Stimulated activated CD8-positive, alpha-beta memory T cell treated with anti-CD3 and anti-CD28 coated beads, Interleukin-12 subunit alpha, Interleukin-12 subunit beta, amount 100 ng/mL, for 4 hours (primary cell): Measurements from ENCODE around the gene ALDH3B1.

Experiments used
- DNase-seq: peaks from one replicate; pipeline ENCODE4 v3.0.0-alpha.2; 2020; ENCODE audit warnings: low read depth

ALDH3B1 gene

DNA sequence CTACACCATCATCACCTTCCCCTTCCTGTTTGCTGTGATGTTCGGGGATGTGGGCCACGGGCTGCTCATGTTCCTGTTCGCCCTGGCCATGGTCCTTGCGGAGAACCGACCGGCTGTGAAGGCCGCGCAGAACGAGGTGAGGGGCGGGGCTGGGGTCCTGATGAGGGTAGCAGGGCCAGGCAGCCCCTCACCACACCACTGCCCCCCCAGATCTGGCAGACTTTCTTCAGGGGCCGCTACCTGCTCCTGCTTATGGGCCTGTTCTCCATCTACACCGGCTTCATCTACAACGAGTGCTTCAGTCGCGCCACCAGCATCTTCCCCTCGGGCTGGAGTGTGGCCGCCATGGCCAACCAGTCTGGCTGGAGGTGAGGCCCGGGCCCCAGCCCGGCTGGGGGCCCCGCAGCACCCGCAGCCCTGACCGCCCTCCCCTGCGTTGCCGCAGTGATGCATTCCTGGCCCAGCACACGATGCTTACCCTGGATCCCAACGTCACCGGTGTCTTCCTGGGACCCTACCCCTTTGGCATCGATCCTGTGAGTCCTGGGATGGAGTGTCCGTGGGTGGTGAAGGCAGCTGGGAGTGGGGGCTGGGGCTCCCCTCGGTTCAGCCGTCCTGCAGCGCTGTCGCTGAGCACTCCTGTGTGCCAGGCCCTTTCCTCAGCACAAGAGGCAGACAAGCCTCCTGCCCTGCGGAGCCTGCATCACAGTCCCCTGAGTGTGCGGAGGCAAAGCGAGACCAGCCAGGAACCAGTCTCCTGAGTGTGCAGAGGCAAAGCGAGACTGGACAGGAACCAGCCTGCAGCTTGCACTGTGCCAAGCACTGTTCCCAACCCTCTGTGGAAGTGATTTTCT is 37.5 kb downstream of the ALDH3B1 start:
- no peak for DNase-seq

DNA sequence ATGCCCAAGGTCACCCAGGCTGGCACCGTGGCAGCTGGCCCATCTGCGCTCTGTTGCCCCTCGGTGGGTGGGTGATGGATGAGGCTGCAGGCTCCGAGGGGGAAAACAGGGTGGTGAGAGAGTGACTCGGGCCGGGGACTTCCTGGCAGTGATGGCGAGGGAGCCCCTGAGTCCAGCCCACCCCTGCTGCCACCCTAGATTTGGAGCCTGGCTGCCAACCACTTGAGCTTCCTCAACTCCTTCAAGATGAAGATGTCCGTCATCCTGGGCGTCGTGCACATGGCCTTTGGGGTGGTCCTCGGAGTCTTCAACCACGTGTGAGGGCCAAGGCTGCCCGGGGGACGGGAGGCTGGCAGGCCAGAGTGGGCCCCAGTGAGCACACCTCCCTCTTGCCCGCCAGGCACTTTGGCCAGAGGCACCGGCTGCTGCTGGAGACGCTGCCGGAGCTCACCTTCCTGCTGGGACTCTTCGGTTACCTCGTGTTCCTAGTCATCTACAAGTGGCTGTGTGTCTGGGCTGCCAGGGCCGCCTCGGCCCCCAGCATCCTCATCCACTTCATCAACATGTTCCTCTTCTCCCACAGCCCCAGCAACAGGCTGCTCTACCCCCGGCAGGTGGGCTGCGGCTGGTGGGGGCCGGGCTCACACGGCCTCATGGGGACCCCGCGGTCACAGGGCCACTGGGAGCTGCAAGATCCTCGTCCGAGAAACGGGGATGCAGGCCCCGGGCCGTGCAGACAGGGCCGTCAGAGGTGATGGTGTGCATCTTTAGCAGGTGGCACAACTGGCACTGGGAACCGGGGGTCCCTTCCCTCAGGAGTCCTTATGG is 38.8 kb downstream of the ALDH3B1 start:
- DNase-seq: no peak

DNA sequence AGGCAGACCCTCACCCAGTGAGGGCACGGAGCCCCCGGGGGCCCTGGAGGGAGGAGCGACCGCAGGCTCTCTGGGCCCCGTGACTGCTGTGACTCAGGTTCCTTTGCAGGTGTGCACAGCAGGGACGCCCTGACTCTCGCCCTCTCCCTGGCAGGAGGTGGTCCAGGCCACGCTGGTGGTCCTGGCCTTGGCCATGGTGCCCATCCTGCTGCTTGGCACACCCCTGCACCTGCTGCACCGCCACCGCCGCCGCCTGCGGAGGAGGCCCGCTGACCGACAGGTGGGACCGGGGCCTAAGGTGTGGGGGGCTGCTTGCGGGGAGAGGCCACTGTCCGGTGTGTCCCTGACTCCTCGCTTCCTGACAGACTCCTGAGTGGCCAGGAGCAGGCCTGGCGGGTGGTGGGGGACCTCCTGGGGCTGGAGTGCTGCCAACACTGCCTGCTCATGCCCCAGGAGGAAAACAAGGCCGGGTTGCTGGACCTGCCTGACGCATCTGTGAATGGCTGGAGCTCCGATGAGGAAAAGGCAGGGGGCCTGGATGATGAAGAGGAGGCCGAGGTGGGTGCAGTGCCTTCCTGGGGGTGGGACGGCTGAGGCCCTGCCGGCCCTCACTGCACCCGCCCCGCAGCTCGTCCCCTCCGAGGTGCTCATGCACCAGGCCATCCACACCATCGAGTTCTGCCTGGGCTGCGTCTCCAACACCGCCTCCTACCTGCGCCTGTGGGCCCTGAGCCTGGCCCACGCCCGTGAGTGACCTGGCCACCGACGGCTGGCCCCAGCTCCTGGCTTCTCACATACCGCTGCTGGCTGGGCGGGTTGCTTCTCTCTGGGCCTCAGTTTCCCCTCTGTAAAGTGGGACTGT is 39.6 kb downstream of the ALDH3B1 start:
- no peak for DNase-seq

DNA sequence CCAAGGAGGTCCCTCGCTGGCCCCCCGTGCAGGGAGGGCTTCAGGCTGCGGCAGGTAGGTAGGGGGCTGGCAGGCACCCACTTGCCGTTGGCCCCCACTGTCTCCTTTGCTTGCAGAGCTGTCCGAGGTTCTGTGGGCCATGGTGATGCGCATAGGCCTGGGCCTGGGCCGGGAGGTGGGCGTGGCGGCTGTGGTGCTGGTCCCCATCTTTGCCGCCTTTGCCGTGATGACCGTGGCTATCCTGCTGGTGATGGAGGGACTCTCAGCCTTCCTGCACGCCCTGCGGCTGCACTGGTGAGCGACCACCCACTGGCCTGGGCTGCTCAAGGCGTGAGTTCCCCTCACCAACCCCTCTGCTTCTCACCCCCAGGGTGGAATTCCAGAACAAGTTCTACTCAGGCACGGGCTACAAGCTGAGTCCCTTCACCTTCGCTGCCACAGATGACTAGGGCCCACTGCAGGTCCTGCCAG is 40.3 kb downstream of the ALDH3B1 start:
- no peak for DNase-seq

DNA sequence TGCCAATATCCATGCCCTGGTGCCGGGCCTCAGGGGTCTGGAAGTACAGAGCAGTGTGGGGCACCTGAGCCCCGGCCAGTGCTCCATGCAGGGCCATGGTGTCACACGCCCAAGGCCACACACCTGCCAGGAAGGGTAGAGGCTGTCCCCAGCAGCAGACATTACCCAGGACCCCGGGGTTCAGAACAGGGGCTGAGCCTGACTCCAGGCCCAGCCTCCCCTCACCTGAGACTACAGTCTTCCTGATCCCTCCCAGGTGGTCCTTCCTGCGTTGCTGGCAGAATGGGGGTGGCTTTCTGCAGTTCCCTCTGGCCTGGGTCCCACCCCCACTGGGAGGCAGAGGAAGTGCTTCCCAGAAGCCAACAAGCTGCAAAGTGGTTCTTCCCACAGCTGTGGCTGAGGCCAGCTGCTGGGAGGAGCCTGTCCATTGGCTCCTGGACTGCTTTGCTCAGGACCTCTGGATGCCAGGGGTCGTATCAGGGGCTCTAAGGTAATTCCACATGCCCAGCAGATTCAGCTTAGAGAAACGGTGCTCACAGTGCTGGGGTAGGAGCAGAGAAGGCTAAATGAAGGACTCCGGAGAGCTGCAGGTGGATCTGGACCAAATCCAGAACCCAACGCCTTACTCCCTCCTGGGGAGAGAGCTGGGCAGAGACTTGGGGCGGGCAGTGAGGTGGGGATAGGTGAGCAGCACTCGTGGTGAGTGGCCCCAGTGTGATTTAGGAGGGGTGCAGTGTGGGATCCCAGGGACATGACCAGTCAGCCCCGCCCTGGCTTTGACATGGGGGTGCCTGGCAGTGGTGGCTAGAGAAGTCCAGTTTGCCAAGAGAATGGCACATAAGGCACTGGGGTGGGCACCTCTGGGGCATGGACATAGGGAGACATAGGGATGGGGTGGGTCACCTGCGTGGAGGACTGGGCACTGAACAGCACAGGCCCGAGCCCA is 41.3 kb downstream of the ALDH3B1 start:
- DNase-seq: no peak

DNA sequence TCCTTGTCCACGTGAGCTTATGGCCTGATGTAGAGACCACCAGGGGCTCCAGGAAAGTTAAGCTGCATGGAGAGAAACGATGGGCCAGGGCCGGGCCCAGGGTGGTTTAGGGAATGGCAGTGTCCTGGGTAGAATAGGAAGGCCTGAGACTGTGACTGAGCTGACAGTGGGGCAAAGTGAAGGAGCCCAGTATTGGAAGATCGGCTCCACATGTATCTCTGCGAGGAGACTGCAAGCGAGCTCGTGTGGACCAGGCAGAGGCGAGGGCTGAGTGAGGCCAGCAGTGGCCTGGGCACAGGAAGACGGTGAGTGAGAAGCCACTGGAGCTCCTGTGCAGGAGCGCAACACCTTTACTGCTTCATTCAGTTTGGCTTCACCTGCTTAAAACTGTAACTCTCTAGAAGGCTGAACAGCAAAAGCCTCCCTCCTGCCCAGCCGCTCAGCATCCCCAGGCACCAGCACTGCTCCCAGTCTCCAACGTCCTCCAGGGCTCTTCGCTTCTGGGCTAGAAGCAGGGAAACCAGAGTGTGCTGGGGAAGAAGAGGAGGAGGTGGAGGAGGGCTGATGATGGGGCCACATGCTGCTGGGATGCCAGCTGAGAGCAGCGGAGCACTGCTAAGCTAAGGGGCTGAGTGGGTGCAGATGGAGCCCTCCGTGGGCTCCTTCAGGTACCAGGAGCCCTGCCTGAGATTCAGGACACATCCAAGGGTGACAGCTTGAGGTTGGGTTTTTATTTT is 42.2 kb downstream of the ALDH3B1 start:
- DNase-seq: no peak

DNA sequence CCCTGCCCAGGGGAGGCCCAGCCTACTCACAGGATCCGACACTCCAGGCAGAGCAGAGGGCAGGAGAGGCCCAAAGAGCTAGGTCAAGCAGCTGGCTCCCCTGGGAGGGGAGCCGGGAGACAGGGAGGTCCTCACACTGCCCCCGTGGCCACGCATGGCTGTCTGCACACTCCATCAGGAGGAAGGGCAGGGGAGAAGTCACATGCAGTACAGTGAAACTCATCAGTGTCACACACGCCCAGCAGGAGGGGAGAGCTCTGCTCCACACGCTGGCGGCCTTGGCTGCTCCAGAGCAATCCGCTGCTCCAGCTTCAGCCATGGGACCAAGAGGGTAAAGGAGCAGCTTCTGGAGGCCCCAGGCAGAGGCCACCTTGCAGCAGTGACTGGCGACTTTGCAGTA is 43.0 kb downstream of the ALDH3B1 start:
- DNase-seq: no peak

DNA sequence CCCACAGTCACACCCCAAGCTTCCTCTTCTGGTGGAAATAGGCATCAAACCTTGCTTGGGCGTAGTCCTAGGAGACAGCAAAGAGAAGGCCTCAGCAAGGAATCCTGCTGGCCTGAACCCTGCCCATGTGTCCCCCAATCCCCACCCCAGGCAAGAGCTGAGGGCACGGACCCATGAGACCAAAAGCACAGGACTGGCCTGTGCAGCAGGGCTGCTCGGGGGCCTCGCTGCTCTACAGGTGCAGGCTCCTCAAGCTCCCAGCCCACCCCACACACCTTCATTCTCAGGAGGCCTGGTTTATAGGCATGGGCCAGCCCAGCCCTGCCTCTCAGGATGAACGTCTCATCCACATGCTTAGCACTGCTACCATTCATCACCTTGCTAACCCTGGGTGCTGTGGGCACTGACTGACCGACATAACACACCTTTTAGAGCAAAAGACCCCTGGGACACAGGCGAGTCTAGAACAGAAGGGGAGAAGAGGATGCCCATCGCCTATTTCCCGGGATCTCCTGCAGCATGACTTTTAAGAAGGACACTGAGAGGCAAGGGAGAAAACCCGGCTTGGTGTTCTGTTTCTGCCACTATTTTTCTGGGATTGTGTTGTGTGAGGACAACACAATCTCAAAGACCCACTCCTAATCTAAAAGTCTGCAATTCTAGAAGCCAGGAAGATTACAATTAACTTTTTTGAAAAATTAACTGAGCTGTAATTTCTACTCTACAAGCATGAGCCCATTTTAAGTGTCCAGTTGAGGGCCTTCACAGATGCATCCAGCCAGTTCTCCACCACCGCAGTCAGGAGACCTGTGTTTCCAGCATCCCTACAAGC is 44.1 kb downstream of the ALDH3B1 start:
- DNase-seq: no peak

DNA sequence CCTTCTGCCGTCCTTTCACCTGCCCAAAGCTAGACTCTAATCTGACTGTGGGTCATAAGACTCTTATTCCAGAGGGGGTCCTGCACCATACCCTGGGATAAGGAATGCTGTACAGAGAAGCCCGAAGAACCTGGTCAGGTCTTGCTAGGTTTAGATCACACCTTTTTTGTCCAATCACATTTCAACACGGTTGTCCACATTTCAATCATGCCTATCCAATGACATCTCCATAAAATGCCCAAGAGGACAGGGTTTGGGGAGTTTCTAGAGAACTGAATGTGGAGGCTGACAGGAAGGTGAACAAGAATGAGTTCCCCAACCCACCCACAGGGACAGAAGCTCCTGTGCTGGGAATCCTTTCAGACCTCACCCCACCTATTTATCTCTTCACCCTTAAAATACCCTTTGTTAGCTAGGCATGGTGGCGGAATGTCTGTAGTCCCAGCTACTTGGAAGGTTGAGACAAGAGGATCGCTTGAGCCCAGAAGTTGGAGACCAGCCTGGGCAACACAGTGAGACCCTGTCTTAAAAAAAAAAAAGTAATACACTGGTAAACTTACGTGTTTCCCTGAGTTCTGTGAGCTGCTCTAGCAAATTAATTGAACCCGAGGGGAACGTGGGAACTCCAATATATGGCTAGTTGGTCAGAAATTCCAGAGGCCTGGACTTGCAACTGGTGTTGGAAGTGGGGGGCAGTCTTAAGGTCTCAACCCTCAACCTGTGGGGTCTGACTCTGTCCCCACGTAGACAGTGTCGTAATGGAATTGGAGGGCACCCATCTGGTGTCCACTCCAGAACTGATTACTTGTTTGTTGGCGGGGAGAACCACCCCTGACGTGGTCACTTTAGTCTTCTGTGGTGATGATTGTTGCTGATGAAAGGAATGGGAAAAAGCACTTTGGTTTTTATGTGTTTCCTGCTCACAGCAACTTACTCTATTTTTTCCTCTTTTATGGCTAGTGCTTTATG is 46.5 kb downstream of the ALDH3B1 start:
- DNase-seq: no peak

DNA sequence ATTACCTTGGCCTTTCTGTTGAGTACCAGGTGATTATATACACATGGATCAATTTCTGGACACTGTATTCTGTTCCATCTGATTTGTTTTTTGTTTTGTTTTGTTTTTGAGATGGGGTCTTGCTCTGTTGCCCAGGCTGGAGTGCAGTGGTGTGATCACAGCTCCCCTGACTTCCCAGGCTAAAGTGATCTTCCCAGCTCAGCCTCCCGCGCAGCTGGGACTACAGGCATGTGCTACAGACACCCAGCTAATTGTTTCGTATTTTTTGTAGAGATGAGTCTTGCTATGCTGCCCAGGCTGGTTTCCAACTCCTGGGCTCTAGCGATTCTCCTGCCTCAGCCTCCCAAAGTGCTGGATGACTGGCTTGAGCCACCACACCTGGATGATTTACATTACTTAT is 47.7 kb downstream of the ALDH3B1 start:
- no peak for DNase-seq

DNA sequence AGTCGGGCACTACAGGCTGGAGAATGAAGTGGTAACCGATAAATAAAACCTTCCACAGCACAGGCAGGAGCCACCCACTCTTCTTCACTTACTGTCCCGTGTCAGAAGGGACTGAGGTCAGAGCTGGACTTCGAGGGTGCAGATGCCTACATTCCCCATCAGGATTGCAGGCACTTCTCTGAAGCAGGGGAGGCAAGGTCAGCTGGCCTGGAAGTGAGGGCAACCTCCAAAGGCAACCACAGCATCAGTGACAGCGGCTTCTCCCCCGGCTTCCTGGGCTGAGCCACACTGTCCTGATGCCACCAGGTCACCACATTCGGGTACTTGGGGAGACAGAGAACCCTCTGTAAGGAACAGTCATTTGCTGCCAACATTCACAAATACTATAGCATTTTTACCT is 51.4 kb downstream of the ALDH3B1 start:
- DNase-seq: no peak

DNA sequence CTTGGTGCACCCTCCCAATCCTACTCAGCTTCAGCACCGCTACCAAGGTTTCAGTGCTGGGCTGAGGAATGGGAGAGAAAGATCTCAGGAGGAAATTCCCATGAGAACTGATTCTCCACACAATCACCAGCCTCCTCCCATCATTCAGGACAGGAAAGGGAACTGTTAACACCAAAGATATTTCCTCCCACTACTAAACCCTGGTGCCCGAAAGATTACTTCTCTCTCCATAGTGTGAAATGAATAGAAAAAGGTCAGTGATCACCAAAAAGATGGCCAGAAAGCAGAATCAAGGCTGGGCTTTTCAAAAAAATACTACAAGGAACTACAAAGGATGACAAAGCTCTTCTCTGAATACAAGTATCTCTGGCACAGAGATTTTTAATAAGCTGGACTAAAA is 54.8 kb downstream of the ALDH3B1 start:
- no peak for DNase-seq

DNA sequence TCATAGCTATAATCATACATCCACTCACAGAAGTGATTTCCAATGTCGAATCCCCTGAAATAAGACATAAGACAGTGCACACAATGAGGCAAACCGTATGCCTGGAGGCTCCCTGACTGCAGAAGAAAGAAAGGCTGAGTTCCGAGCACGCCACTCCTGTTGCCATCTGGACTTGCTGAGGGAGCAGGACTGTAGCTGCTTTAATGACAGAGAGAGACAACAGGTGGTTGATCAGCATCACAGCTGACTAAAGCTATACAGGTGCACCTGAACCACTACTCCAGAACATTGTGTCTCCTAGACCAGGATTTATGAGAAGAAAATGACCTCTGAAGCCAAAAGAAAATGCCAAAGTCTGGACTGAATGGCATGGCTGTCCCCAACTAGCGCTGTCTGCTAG is 55.7 kb downstream of the ALDH3B1 start:
- DNase-seq: no peak

DNA sequence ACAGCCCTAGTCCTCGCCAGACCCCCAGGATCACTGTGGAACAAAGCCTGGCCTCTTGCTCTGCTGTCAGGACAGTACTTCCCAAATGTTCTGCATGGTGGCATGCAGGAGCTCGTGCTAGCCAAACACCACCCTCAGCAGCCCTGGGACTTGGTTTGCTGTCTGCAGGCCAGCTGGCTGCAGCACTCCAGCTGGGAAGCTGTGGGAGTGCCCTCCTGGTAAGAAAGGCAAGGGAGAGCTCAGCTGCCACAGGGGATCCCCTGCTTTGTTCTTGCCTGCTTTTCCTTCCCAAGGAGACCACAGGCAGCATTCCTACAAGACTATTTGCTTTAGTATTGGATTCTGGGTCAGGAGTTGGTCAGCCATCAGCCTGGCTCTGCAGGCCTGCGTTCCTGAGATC is 56.6 kb downstream of the ALDH3B1 start:
- no peak for DNase-seq

DNA sequence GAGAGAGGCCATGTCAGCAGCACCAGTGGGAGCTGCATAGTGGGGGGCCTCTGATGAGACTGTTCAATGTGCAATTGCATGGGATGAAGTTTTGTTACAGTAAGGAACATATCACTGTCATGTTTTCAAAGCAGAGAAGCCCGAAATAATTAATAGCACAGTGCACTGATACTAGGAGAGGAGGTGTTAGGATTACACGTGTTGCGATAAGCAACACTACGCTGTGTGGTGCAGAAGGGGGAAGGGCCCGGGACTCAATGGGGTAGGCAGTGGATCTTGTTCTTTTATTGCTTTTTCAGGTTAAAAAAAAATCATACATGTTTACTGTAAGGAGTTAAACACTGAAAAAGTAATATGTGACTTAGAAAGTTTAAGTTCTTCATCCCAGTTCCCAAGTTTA is 57.9 kb downstream of the ALDH3B1 start:
- DNase-seq: no peak

DNA sequence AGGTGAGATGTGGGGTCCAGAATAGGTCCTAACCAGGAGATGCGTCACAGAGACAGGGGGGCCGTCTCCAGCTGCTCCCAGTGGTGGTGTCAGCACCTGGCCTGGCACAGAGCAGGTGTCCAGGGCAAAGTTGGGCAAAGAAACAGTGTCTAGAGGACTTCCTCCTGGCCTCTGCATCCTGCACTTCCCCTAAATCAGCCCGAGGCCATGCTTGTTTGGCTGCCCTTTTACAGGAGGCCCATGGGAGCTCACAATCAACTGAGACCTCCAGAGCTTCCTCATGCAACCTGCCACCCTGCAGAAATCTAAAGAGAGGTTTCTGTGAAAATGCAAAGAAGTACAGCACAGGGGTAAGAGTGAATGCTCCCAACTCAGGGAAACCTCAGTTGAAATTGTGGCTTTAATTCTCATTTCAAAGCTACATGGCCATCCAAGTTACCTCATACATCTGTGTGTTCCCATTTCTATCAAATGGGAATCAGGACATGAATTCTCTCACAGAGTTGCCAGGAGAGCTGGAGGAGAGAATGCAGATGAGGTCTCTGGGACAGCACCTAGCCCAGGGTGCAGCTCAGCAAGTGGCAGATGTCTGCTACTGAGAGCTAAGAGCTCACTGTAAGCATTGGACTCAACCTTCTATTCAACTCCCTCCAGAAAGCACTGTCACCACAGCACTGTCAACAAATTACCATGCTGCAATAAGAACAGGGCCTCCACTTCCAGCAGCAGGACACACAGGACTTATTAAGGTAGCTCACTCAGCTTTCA is 61.3 kb downstream of the ALDH3B1 start:
- DNase-seq: no peak

DNA sequence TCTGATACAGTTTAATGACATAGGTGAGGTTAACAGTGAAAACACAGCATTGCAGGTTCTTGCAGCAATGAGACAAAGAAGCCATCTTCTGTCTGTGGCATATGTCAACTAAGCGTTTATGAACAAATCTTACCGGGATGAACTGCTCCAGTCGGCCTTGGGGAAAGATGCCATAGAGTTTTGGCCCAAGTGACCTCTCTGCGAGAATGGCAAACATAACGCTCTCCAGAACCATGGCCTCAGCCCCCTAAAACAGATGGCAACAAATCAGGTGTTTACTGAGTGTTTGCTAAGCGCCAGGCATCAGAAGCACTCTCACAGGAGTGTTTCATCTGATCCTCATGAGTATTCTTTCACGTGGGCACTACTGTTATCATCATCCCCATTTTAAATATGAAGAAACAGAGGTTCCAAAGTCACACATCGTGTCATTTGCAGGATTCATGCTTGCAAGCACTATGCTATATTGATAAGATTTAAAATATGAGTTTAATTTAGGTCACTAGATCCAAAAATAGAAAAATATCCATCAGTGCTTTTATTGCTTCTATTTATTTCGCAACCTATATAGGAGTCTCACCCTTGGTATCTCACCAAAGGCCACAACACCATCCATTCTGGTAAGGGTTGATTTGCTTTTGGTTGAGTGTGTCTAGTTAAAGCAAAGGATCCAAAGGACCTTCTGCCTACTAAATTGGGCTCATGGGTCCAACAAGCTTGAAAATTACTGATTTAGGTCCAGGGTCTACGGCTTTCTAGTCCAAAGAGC is 64.6 kb downstream of the ALDH3B1 start:
- no peak for DNase-seq
